GM19238 (cell line): ENCODE data around the gene HS3ST3B1.

Experiments used
- DNase-seq: peaks from one replicate; pipeline ENCODE4 v3.0.0; 2011; ENCODE audit warnings: low spot score; ENCODE audit not compliant: insufficient read length

HS3ST3B1 gene

GRCh38 chr17:14352136-14352535, 51.3 kb downstream of the HS3ST3B1 start:
- DNase-seq = no peak

- no peak for DNase-seq
Observed at GRCh38 chr17:14353861-14354474, 53.1 kb downstream of the HS3ST3B1 start.

- DNase-seq = no peak
Observed at GRCh38 chr17:14354807-14355206, 53.9 kb downstream of the HS3ST3B1 start.

GRCh38 chr17:14355556-14355955, 54.7 kb downstream of the HS3ST3B1 start:
- no peak for DNase-seq

- DNase-seq = peak; percentile 31
Observed at GRCh38 chr17:14359163-14360020, 58.5 kb downstream of the HS3ST3B1 start.

GRCh38 chr17:14360856-14361255, 60.0 kb downstream of the HS3ST3B1 start:
- no peak for DNase-seq

GRCh38 chr17:14361470-14361869, 60.6 kb downstream of the HS3ST3B1 start:
- no peak for DNase-seq

- no peak for DNase-seq
Observed at GRCh38 chr17:14361945-14362508, 61.1 kb downstream of the HS3ST3B1 start.

- no peak for DNase-seq
Observed at GRCh38 chr17:14366199-14366598, 65.3 kb downstream of the HS3ST3B1 start.

GRCh38 chr17:14372461-14372860, 71.6 kb downstream of the HS3ST3B1 start:
- DNase-seq = no peak

GRCh38 chr17:14372905-14373613, 72.2 kb downstream of the HS3ST3B1 start:
- no peak for DNase-seq

GRCh38 chr17:14373614-14374259, 72.9 kb downstream of the HS3ST3B1 start:
- no peak for DNase-seq

GRCh38 chr17:14374268-14374667, 73.4 kb downstream of the HS3ST3B1 start:
- DNase-seq = no peak

GRCh38 chr17:14376666-14377065, 75.8 kb downstream of the HS3ST3B1 start:
- no peak for DNase-seq

GRCh38 chr17:14381606-14382005, 80.7 kb downstream of the HS3ST3B1 start:
- no peak for DNase-seq

GRCh38 chr17:14387036-14387435, 86.2 kb downstream of the HS3ST3B1 start:
- DNase-seq = no peak

GRCh38 chr17:14389681-14390080, 88.8 kb downstream of the HS3ST3B1 start:
- DNase-seq = no peak

GRCh38 chr17:14393723-14394122, 92.8 kb downstream of the HS3ST3B1 start:
- no peak for DNase-seq

- no peak for DNase-seq
Observed at GRCh38 chr17:14395255-14395654, 94.4 kb downstream of the HS3ST3B1 start.

GRCh38 chr17:14396547-14396946, 95.7 kb downstream of the HS3ST3B1 start:
- DNase-seq = no peak

- DNase-seq = no peak
Observed at GRCh38 chr17:14398766-14399165, 97.9 kb downstream of the HS3ST3B1 start.
